Body of pancreas (tissue), 4 donors: ENCODE measurements around the gene S100P.

ENCODE experiments used
- CTCF ChIP-seq, 7 experiments: fragments of 450-650 bp in 4 of 7; fragments of 200-600 bp in 3 of 7; sonication (generic) in 3 of 7; IDR thresholded peaks; one replicate each; pipeline ENCODE4 v1.5.1; 2016 to 2019; ENCODE audit warnings: antibody characterized with exemption in 7 of 7
- POLR2A ChIP-seq, 3 donors: fragments of 450-650 bp; IDR thresholded peaks; one replicate each; pipeline ENCODE4 v1.6.1; 2016; ENCODE audit warnings: antibody characterized with exemption in 3 of 3, mild to moderate bottlenecking in 2 of 3

DNA sequence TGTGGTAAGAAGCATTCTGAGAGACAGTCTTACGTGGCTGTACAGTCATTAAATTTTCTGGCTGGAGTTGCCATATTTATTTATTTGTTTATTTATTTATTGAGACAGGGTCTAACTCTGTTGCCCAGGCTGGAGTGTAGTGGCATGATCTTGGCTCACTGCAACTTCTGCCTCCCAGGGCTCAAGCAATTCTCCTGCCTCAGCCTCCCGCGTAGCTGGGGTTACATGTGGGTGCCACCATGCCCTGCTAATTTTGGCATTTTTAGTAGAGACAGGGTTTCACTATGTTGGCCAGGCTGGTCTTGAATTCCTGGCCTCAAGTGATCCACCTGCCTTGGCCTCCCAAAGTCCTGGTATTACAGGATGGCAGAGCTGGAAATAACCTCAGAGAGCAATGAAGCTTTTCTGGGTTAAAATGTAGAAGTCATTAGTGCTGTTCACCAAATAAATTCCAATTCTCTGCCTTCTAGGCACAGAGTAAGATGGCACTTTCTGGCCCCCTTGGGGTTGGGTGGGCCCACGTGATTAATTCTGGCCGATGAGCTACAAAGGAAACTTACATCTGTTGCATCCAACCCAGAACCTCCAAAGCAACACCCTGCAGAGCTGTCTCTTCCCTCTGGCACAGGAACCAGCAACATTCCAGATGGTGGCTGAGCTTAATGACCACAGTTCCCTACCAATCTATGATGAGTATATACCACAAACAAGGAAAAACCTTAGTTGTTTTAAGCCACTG lies 48.7 kb upstream of the S100P start:
- no peak for TF ChIP-seq POLR2A (IDR thresholded peaks at IDR 0.05)
- TF ChIP-seq CTCF (IDR thresholded peaks at IDR 0.05): no peak
